Measurements from ENCODE around the gene EIPR1. TPM values are rescaled to one million over a fixed set of nuclear protein-coding genes. Genes with fewer than 3 reads are reported as not detected.

Gene EIPR1
- total and polyA plus RNA-seq, 2 of the 4 experiments (the other 2 are of a cell fraction), result 46.5 to 67.4 TPM

- H3K9ac ChIP-seq (ENCODE audit: low read depth, low read length), result no peak overlapping the region
- intact Hi-C loops (cut with micrococcal nuclease), result no loop called here
- H3K4me1 ChIP-seq (ENCODE audit: control insufficient read depth, insufficient read depth, low read length), result no peaks in the 10 kb centered on the region
- H3K27me3 ChIP-seq (ENCODE audit: control insufficient read depth, insufficient read depth, low read length), result no peaks in the 10 kb centered on the region
- H3K23ac ChIP-seq (ENCODE audit: low read depth, low read length), result no peak overlapping the region
- H3K79me1 ChIP-seq (ENCODE audit: low read depth in 1 of 2, low read length in 2 of 2), result peaks cover 15 to 24% of the 10 kb centered on the region in 2 experiments
- H3K56ac ChIP-seq (ENCODE audit: extremely low read depth, insufficient read depth, low read length), result no peak overlapping the region
- H2AFZ ChIP-seq (replicated peaks; ENCODE audit: low read length, poor library complexity), result no peak overlapping the region
- peaks cover 7% of the 10 kb centered on the region for H3K36me3 ChIP-seq (ENCODE audit: control insufficient read depth, insufficient read depth, low read length)
- no peak overlapping the region for H3K4me3 ChIP-seq (ENCODE audit: insufficient read depth, low read depth, low read length)
- BruUV-seq (replicated peaks), result no TSS peak
- dilution Hi-C loops (cut with HindIII; ENCODE audit: low sequenced_read_pairs, unreplicated experiment), result no loop called here
- no peak overlapping the region for H4K5ac ChIP-seq (ENCODE audit: low read depth, low read length)
- DNase-seq (no peak), ATAC-seq (ENCODE audit: low read depth) (no peak)
- ChIA-PET POLR2A (ENCODE audit: unreplicated experiment) (no interaction called here), CTCF (interaction anchor here (0.6 kb wide), 1 partner anchor 296 kb away, joined by 3 read pairs; no protein-coding TSS in a partner anchor)
- TF ChIP-seq CTCF (conservative IDR thresholded peaks at IDR 0.05; ENCODE audit: low read depth, low read length), result no peak
- TF ChIP-seq SMC3 (IDR thresholded peaks at IDR 0.05; ENCODE audit: low read depth, low read length), result no peak
- no peak for TF ChIP-seq RFX5 (IDR thresholded peaks at IDR 0.05; ENCODE audit: low read depth, low read length)
- no peak for TF ChIP-seq RAD21 (IDR thresholded peaks at IDR 0.05; ENCODE audit: low read length)
- TF ChIP-seq CHD1 (IDR thresholded peaks at IDR 0.05; ENCODE audit: low read depth, low read length), result no peak
- no peak for TF ChIP-seq RCOR1 (IDR thresholded peaks at IDR 0.05; ENCODE audit: insufficient replicate concordance, low read length)
- TF ChIP-seq BHLHE40 (IDR thresholded peaks at IDR 0.05; ENCODE audit: low read depth, low read length), result no peak
- TF ChIP-seq MXI1 (IDR thresholded peaks at IDR 0.05; ENCODE audit: borderline replicate concordance, low read depth, low read length), result no peak
- no peak for TF ChIP-seq MAZ (IDR thresholded peaks at IDR 0.05; ENCODE audit: borderline replicate concordance, low read depth, low read length)
- H2AK5ac ChIP-seq (ENCODE audit: low read depth, low read length), result no peak overlapping the region
- no peak overlapping the region for H4K91ac ChIP-seq (ENCODE audit: insufficient read depth, low read depth, low read length)
- H3K27ac ChIP-seq (ENCODE audit: insufficient read depth, low read length), result no peak overlapping the region
- H3K4ac ChIP-seq (ENCODE audit: low read depth, low read length), result no peak overlapping the region
- no peak overlapping the region for H3K4me2 ChIP-seq (ENCODE audit: low read depth, low read length)
- H2BK5ac ChIP-seq (ENCODE audit: low read depth, low read length, poor library complexity, severe bottlenecking), result no peak overlapping the region
- H4K20me1 ChIP-seq (ENCODE audit: insufficient read depth, low read length), result no peaks in the 10 kb centered on the region
- H2AK9ac ChIP-seq (replicated peaks; ENCODE audit: low read depth, low read length, poor library complexity), result no peak overlapping the region
- H3K18ac ChIP-seq (ENCODE audit: low read depth, low read length), result no peak overlapping the region
- H3K14ac ChIP-seq (replicated peaks; ENCODE audit: low read depth, low read length), result no peak overlapping the region
- 100% methylated on average over 2 of the region's 8 CpGs; no CpG with 5 or more reads in 1 of the 2 experiments for WGBS, 2 experiments (ENCODE audit: extremely low coverage in 2 of 2, insufficient read length in 1 of 2)
- H2BK20ac ChIP-seq (ENCODE audit: low read depth, low read length), result no peak overlapping the region
- in situ Hi-C loops (cut with MboI; ENCODE audit: low sequenced_read_pairs), result no loop called here
- H3K9me1 ChIP-seq (ENCODE audit: insufficient read depth, low read length), result no peaks in the 10 kb centered on the region
- H4K8ac ChIP-seq (ENCODE audit: low read depth in 2 of 2, low read length in 2 of 2), result no peak overlapping the region
- H2BK120ac ChIP-seq (ENCODE audit: low read depth, low read length), result no peak overlapping the region
- H2BK15ac ChIP-seq (ENCODE audit: low read depth, low read length), result no peak overlapping the region
- no peaks in the 10 kb centered on the region for H3K9me3 ChIP-seq (ENCODE audit: control insufficient read depth, insufficient read depth, low read length)
Measured at GRCh38 chr2:3355951-3356569, 21.6 kb downstream of the EIPR1 start.

Data from IMR-90 (cell line).